Right lobe of liver (tissue), 6 donors: ENCODE results near the gene ABCA8. TPM values are rescaled to one million over a fixed set of nuclear protein-coding genes. Genes with fewer than 3 reads are reported as not detected.
"Not testable (repeated sequence)": the region's sequence is repeated elsewhere in the genome, so short reads cannot be mapped to it uniquely, and the experiment has no call there.

ENCODE experiments used
- ATAC-seq, 4 donors: fragments of 200-7000 bp; cut with Tn5 transposase; one replicate each; pipeline ENCODE4 v1.9.1; 2020; ENCODE audit warnings: mild to moderate bottlenecking in 4 of 4, moderate library complexity in 4 of 4
- DNase-seq, 3 donors: peaks; one replicate each; pipeline ENCODE4 v3.0.0-alpha.2; 2020
- H3K27ac ChIP-seq, 3 donors: fragments of 200-600 bp; one replicate each; pipeline ENCODE4 v1.8.0; 2022
- H3K27me3 ChIP-seq, 2 donors: fragments of 200-600 bp; one replicate each; pipeline ENCODE4 v1.8.0; 2022
- H3K36me3 ChIP-seq, 4 donors: fragments of 200-600 bp; sonication (generic) in 1 of 4; one replicate each; pipeline versions ENCODE4 v1.5.1 to v1.8.0; 2017 to 2022; ENCODE audit warnings: control low read depth in 1 of 4
- H3K4me1 ChIP-seq, 4 donors: fragments of 200-600 bp; sonication (generic) in 1 of 4; one replicate each; pipeline versions ENCODE4 v1.5.1 to v1.8.0; 2017 to 2022; ENCODE audit warnings: control low read depth in 1 of 4
- H3K4me3 ChIP-seq, 3 donors: fragments of 200-600 bp; one replicate each; pipeline ENCODE4 v1.8.0; 2022
- H3K9me3 ChIP-seq, 4 donors: fragments of 200-600 bp; sonication (generic) in 1 of 4; one replicate each; pipeline versions ENCODE4 v1.5.1 to v1.8.0; 2017 to 2022; ENCODE audit warnings: control low read depth in 1 of 4
- CTCF ChIP-seq, 4 donors: fragments of 200-600 bp in 3 of 4; fragments of 450-650 bp in 1 of 4; IDR thresholded peaks; one replicate each; pipeline versions ENCODE4 v1.5.1 to v1.8.0; 2016 to 2022; ENCODE audit warnings: antibody characterized with exemption in 4 of 4, mild to moderate bottlenecking in 2 of 4
- POLR2A ChIP-seq: fragments of 450-650 bp; IDR thresholded peaks from one replicate; pipeline ENCODE4 v1.6.1; 2017; ENCODE audit warnings: antibody characterized with exemption, mild to moderate bottlenecking
- WGBS: methylation state at CpG from one replicate; pipeline ENCODE4 v1.1.6; 2018; ENCODE audit warnings: low coverage, low lambda C conversion rate; ENCODE audit not compliant: insufficient coverage; ENCODE audit errors: missing lambda C conversion rate; 5-methylcytosine and 5-hydroxymethylcytosine counted together
- intact Hi-C, 2 donors: fragments of 100-400 bp; cut with DNase I; formaldehyde crosslinking; loops; one replicate each; pipeline versions ENCODE4 v1.11.2 to v1.14.1; 2022
- total RNA-seq, 6 experiments: library from RNA; depleted of rRNA in 2 of 6; stranded (reverse); fragments of >200 nt in 2 of 6; fragmentation: NEBNext Ultra II Directional in 3 of 6; extraction: Animal tissue kit (Norgen Biotek cat#: 25700) in 3 of 6; gene quantifications; one replicate each; pipeline versions ENCODE4 v1.1.0 to v1.2.4, GENCODE V29; 2016 to 2023
- donor health status: DM: no; HTN: yes; CAD: no.
- donor health status: DM: no; HTN: no; CAD: no.
- donor health status: DM: no; HTN: no; CAD: no.
- donor health status: DM: no; HTN: yes; CAD: no.
- donor health status: DM: no; HTN: yes; CAD: no.

ABCA8 gene
- total RNA-seq, 6 experiments from 2014 or later = 21.8 to 44.0 (median 29.9) TPM

GRCh38 chr17:68830313-68830712 is 124.9 kb downstream of the ABCA8 start:
- no peaks in the 10 kb centered on the region for H3K36me3 ChIP-seq
- H3K27ac ChIP-seq = no peak overlapping the region
- DNase-seq (no peak), ATAC-seq (no peak)
- H3K4me1 ChIP-seq = peaks cover 0 to 7% (median 2%) of the 10 kb centered on the region in 4 donors
- intact Hi-C loops = no loop called here
- no peaks in the 10 kb centered on the region for H3K27me3 ChIP-seq
- 65% methylated on average over 1 of the region's 2 CpGs for WGBS
- TF ChIP-seq CTCF (IDR thresholded peaks at IDR 0.05) = no peak
- no peak for TF ChIP-seq POLR2A
- no peaks in the 10 kb centered on the region for H3K9me3 ChIP-seq
- H3K4me3 ChIP-seq = no peak overlapping the region

- 64% methylated on average over 4 of the region's 4 CpGs for WGBS
- Histone ChIP-seq H3K4me1 (peaks cover 0 to 11% (median 4%) of the 10 kb centered on the region in 4 donors), H3K27me3 (no peaks in the 10 kb centered on the region), H3K27ac (no peak overlapping the region), H3K9me3 (no peaks in the 10 kb centered on the region), H3K36me3 (no peaks in the 10 kb centered on the region), H3K4me3 (no peak overlapping the region)
- ATAC-seq (no peak), DNase-seq (no peak)
- TF ChIP-seq CTCF (IDR thresholded peaks at IDR 0.05) = no peak
- TF ChIP-seq POLR2A = no peak
- intact Hi-C loops = no loop called here
These were observed 126.0 kb downstream of the ABCA8 start for GRCh38 chr17:68829211-68829610.

DNA sequence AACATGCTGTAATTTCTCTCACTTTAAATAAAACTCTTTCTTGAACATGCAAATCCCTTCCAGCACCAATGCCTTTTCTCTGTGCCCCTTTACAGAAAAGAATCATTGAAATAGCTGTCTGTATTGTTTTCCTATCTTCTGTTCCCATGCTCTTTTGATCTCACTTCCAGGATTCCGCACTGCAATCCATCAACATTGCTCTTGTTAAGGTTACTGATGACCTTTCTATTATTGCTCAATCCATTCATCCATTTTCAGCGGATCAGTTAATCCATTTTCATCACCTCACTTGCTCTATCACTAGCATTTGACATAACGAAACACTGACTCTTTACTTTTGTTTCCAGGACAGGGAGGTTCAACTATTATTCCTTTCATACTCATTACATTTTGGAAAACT is 130.5 kb downstream of the ABCA8 start:
- intact Hi-C loops = no loop called here
- 17% methylated on average over 3 of the region's 3 CpGs for WGBS

GRCh38 chr17:68824185-68824584 is 131.0 kb downstream of the ABCA8 start:
- H3K36me3 ChIP-seq, H3K9me3 ChIP-seq, H3K4me3 ChIP-seq, H3K27me3 ChIP-seq, ATAC-seq, DNase-seq, intact Hi-C loops: not testable (repeated sequence)
- WGBS = 67% methylated on average over 5 of the region's 5 CpGs
- Histone ChIP-seq H3K4me1 (peaks cover 0 to 49% (median 20%) of the 10 kb centered on the region in 4 donors), H3K27ac (peak overlapping the region; percentile 62 to 82 (median 64))

More for the DNA sequence above, 130.5 kb downstream of the ABCA8 start:
- H3K36me3 ChIP-seq = no peaks in the 10 kb centered on the region
- H3K4me1 ChIP-seq = peaks cover 0 to 45% (median 19%) of the 10 kb centered on the region in 4 donors
- no peak overlapping the region for H3K4me3 ChIP-seq
- H3K9me3 ChIP-seq = no peaks in the 10 kb centered on the region
- peak; percentile 28 to 58 (median 32) for ATAC-seq
- H3K27ac ChIP-seq = peak overlapping the region; percentile 62 to 82 (median 64)
- no peak for TF ChIP-seq CTCF (IDR thresholded peaks at IDR 0.05)
- TF ChIP-seq POLR2A = no peak
- H3K27me3 ChIP-seq = no peaks in the 10 kb centered on the region
- peak in 1 of 3 donors; percentile 56 for DNase-seq

- no peak for DNase-seq
- intact Hi-C loops = no loop called here
- Histone ChIP-seq H3K4me3 (no peak overlapping the region), H3K36me3 (no peaks in the 10 kb centered on the region), H3K4me1 (peaks cover 0 to 55% (median 22%) of the 10 kb centered on the region in 4 donors), H3K27ac (peak overlapping the region; percentile 55 to 82 (median 67)), H3K9me3 (no peaks in the 10 kb centered on the region), H3K27me3 (no peaks in the 10 kb centered on the region)
- 83% methylated on average over 1 of the region's 3 CpGs for WGBS
- no peak for ATAC-seq
- TF ChIP-seq POLR2A = no peak
- TF ChIP-seq CTCF (IDR thresholded peaks at IDR 0.05) = no peak
These were observed 132.4 kb downstream of the ABCA8 start for GRCh38 chr17:68822719-68823289.
